Stimulated activated CD4-positive, alpha-beta T cell treated with anti-CD3 and anti-CD28 coated beads, Interleukin-4, amount 100 ng/mL, for 48 hours (primary cell): ENCODE measurements around the gene SEL1L2.

Experiments
- DNase-seq, 2 donors: peaks; one replicate each; pipeline ENCODE4 v3.0.0-alpha.2; 2020; ENCODE audit warnings: low read depth in 2 of 2

SEL1L2 gene

DNA sequence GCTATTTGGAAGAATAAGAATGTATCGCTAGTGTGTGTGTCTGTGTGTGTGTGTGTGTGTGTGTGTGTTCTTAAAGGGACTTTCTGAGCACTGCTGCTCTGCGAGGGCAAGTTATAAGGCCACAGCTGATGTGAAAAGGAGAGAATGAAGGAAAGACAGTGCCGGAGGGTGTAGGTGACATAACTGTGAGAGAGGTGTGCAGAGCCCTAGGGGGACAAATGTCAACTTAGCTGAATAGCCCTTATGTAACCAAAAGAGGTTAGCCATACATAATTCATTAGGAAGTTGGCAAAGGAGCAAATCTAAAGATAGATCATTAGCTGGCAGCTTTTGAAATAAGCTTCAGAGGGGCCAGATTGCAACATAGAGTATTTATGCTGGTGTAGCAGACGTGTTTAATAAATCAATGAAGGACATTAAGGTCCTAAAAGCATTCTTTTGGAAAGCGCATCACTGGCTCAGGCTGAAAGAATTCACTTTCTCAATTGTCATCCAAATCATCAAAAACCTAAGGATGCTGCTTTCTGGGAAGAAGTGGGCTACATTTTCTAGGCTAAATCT, 124.5 kb downstream of the SEL1L2 start:
- DNase-seq = no peak

GRCh38 chr20:13865156-13865555, 125.3 kb downstream of the SEL1L2 start:
- DNase-seq = no peak

- DNase-seq = no peak
Measured at GRCh38 chr20:13863244-13863643, 127.2 kb downstream of the SEL1L2 start.

DNA sequence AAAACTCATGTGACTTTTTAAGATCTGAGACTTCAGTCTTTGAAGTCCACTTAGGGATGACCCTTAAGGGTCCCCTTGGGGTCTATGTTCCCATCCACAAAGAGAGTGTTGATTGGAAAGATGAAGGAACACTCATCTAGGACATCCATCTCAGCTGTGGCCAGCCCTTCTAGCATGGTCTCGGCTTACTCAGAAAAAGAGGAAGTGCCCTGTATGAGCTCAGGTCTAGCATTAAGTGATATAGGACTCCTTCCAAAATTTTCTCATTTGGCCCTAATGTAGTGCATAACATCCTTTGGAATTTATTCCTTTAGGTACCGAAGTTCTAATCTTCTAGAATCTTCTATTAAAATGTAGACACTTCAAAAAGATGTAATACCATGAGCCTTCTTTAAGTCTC, 128.2 kb downstream of the SEL1L2 start:
- DNase-seq = no peak

DNA sequence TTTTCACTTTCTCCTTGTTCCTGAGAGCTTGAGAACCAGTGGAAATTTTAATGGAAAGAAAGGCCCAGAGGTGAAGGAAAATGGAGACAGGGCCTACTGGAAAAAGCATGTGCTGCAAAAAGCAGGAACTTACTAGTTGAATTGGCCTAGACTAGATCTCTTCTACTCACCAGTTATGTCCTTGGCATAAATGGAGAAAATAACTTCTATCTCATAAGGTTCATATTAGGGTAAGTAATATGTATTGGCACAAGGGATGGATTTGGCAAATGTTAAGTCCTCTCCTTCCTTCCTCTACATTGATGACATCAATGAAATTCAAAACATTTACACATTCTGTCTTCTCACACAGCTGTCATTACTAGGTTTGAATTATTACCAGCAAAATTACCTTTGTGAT, 131.5 kb downstream of the SEL1L2 start:
- no peak for DNase-seq

DNA sequence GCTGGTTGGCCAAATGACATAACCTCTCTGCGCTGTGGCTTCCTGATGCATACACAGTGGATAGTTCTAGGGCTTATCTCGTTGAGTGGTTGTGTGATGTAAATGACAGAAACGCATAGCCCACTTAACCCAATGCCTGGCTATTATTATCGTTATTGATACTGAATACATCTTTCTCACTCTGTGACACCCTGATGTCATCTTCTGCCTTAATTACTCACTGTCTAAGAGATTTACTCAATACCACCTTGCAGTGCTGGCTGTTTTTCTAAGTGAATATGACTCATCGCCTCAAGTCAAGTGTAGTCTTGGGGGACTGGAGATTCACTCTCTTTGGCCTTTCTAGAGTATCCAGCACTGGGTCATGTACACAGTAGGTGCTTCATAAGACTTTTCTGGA, 132.0 kb downstream of the SEL1L2 start:
- no peak for DNase-seq

- no peak for DNase-seq
Measured at GRCh38 chr20:13857961-13858360, 132.5 kb downstream of the SEL1L2 start.

DNA sequence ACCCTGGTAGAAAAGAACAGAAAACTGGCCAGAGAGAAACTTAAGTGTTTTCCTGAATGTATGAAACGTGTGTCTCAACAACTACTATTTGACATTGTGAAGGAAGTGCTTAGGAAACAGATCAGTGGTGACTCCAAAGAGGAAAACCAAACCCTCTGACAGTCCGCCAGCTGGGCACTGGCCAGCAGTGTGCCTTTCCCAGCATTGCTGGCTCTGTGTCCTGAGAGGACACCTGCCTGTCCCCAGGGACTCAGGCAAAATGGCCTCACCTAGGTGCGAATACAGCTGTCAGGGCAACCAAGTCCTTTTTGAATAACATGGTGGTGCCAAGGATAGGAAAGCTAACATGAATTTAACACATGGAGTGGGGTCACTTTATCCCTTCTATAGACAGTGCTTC, 133.1 kb downstream of the SEL1L2 start:
- DNase-seq = no peak

GRCh38 chr20:13856354-13856753, 134.1 kb downstream of the SEL1L2 start:
- DNase-seq = no peak

DNA sequence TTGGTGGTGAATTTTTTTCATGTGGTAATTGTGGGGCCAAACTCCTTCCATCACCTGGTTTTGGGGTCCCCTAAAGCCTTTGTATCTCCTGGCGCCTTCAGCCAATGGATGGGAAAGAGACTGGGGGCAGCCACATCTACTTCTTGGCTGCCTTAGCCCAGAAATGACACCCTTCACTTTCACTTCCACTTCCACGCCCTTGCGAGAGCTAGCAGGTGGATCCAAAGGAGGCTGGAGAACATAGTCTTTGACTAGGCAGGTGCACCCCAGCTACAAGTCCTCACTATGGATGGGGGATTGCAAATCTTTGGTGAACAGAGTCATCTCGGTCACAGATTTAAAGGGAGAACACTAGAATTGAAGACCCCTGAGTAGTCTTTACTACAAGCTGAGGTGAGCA, 134.8 kb downstream of the SEL1L2 start:
- no peak for DNase-seq

- no peak for DNase-seq
Measured at GRCh38 chr20:13852306-13852705, 138.1 kb downstream of the SEL1L2 start.

DNA sequence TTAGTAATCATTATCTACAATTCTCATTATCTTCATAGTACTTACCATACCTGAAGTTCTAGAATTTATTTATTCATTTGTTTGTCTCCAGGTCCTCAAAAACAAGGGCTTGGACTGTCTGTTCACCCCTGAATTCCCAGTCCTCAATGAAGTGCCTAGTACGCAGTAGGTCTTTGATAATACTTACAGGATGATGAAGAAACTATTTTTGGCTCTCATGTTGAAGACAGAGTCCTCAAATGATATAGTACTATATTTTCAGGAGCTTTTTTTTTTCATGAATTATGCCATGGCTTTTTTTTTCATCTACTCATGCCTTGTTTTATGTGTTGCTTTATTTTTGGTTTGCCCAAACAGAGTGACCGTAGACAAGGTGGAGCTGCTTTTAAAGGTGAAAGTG, 139.1 kb downstream of the SEL1L2 start:
- DNase-seq = no peak

- no peak for DNase-seq
Measured at GRCh38 chr20:13844296-13844695, 146.1 kb downstream of the SEL1L2 start.

- DNase-seq = no peak
Measured at GRCh38 chr20:13841206-13841605, 149.2 kb downstream of the SEL1L2 start.

GRCh38 chr20:13840093-13840465, 150.3 kb downstream of the SEL1L2 start:
- no peak for DNase-seq

- no peak for DNase-seq
Measured at GRCh38 chr20:13839421-13840092, 150.9 kb downstream of the SEL1L2 start.

DNA sequence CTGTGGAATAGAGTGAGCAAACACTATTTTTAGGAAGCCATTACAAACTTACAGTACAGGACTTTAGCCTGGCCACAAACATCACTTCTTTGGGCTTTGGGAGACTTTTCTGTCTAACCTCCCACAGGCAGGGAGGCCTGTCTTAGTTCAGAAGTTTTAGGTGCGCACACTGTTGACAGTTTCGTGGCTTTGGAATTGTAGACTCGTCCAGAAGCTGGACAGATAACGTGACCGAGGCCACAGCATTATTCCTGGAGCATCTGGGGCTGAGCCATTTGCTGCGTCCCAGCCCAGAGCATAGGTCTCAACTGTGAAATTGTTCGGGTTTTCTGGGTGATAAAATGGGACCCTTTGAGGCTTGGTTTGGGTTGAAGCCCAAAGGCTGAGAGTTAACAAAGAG, 151.8 kb downstream of the SEL1L2 start:
- no peak for DNase-seq

DNA sequence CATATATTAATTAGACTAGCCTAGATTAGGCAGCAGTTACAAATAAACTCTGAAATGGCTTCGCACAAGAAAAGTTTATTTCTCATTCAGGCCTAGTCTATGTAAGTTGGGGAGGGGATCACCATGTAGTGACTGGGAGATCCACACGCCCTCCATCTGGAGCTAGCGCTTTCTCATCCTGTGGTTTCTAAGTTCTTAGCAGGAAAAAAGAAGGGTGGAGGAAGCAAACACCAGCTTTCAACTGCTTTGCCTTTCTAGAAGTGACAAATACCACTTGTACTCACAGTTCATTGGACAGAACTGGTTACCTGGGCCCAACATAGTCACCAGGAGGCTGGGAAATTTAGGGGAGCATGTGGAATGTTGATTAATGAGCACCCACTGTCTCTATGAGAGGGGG, 158.9 kb downstream of the SEL1L2 start:
- no peak for DNase-seq

DNA sequence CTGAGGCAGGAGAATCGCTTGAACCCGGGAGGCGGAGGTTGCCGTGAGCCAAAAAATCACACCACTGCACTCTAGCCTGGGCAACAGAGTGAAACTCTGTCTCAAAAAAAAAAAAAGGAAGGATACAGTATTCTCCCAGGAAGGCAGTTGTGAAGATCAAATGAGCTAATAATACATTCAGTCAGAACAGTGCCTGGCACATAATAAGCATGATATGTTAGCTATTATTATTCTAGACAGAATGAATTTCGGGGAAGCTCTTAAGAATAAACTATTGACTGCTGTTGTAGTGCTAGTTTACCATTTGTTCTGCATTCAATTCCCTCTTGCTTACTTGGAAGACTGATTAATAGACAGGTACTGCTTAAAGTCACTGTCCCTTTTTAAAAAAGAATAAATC, 164.9 kb downstream of the SEL1L2 start:
- DNase-seq = no peak

DNA sequence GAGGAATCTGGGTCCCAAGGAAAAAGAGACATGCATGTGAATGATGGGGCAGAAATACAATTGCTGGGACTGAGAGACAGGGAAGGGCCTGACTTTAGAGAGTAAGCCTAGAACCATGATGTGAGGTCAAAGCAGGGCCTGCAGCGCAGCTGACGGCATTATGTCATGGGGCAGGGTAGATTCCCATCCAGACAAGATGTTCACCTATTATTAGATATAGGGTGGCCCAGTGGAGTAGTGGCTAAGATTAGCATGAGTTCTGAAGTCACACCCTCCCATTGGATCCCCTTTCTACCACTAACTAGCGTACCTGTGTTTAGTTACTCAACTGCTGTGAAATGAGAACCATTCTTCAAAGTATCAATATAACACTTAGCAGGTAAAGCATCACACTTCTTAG, 166.0 kb downstream of the SEL1L2 start:
- DNase-seq = no peak

- DNase-seq = no peak
Measured at GRCh38 chr20:13822459-13822858, 168.0 kb downstream of the SEL1L2 start.

GRCh38 chr20:13821876-13822275, 168.5 kb downstream of the SEL1L2 start:
- DNase-seq = no peak

DNA sequence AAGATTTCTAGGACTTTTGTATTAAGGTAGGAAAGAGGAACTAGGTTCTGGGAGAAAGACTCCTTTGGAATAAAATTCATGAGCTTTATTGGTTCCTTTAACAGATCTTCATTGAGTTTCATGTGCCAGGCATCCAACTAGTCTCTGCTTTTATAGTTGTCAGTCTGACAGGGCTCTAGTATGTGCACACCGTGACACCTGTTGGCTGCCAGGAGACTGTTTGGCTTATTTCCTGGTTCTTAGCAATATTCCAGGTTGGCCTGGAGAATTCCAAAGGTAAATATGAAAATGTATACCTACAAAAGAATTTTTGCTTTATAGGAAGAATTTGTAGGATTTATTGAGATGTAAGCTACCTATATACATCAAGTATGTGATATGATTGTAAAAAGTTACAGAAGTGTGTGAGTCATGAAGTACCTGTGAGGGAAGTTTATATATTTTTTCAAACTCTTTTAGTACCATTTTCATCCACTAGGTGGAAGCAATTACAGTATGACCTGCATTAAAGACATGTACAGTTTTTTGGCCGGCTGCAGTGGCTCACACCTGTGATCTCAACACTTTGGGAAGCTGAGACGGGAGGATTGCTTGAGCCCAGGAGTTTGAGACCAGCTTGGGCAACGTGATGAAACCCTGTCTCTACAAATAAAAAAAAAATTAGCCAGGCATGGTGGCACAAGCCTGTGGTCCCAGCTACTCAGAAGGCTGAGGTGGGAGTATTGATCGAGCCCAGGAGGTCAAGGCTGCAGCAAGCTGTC, 170.3 kb downstream of the SEL1L2 start:
- no peak for DNase-seq
